Measurements from ENCODE around the gene MACF1.
A peak's percentile ranks its signal among the peaks of the same experiment; 100 is the strongest.

DNA sequence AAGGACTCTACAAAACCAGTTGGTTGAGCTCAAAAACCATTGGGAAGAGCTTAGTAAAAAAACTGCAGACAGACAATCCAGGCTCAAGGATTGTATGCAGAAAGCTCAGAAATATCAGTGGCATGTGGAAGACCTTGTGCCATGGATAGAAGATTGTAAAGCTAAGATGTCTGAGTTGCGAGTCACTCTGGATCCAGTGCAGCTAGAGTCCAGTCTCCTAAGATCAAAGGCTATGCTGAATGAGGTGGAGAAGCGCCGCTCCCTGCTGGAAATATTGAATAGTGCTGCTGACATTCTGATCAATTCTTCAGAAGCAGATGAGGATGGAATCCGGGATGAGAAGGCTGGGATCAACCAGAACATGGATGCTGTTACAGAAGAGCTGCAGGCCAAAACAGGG, 183.0 kb downstream of the MACF1 start:
- TF ChIP-seq, protein P1, sequence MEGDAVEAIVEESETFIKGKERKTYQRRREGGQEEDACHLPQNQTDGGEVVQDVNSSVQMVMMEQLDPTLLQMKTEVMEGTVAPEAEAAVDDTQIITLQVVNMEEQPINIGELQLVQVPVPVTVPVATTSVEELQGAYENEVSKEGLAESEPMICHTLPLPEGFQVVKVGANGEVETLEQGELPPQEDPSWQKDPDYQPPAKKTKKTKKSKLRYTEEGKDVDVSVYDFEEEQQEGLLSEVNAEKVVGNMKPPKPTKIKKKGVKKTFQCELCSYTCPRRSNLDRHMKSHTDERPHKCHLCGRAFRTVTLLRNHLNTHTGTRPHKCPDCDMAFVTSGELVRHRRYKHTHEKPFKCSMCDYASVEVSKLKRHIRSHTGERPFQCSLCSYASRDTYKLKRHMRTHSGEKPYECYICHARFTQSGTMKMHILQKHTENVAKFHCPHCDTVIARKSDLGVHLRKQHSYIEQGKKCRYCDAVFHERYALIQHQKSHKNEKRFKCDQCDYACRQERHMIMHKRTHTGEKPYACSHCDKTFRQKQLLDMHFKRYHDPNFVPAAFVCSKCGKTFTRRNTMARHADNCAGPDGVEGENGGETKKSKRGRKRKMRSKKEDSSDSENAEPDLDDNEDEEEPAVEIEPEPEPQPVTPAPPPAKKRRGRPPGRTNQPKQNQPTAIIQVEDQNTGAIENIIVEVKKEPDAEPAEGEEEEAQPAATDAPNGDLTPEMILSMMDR (conservative IDR thresholded peaks at IDR 0.05; ENCODE audit: low read depth, low read length) = 0 out of 2 replicates have a peak, but pooled peaks have one; percentile 38
- no peak for TF ChIP-seq EZH2 (IDR thresholded peaks at IDR 0.05; ENCODE audit: borderline replicate concordance, low read depth, low read length, poor library complexity, severe bottlenecking)

All from A673 (cell line).